ENCODE results near the gene POLR1H. TPM values are rescaled to one million over a fixed set of nuclear protein-coding genes. Genes with fewer than 3 reads are reported as not detected.

The POLR1H gene

DNA sequence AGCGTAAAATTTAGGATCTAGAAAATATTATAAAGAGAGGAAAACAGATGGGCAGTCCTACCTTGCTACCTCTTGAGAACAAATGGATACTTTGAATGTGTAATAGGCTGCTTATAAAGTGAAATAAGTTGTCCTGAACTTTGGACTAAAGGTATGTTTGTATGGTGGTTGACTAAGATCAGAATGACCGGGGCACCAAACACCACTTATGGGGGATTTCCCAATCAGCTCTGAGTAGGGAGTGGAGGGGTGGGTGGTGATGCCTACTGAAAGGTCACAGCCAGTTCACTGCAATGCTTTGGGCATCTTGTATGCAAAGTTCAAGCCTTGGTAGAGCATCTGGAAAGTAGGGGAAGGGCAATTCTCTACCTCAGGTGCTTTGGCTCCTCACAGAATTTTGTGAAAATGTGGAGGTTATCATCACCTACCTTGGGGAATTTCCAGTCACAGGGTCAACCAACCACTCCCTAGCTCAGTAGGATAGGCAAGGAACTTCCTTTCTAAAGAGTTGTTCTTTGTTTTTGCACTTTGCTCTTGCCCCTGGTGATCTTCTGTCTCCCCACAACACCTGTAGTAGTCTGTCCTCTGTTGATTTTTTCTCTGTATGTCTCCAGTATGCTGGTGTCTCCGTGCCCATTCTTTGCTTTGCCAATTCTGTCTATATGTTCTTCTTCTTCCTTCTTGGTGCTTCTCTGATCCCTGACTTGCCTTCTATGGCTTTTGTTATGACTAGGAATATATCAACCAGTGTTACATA is 52.1 kb downstream of the POLR1H start, which contains the start of gene TRIM31:
TRIM31 (minus strand) TSS at position 88 of the 757 bp plus-strand sequence. CDS start 285 bp downstream, outside the sequence.
- Histone ChIP-seq H2BK5ac (ENCODE audit: low read length) (no peak within 1 kb of the TSS), H2BK12ac (ENCODE audit: low read length) (no peak within 1 kb of the TSS), H4K91ac (ENCODE audit: low read depth, low read length, poor library complexity) (no peak within 1 kb of the TSS), H2AFZ (ENCODE audit: low read length) (no peak within 1 kb of the TSS), H3K9me3 (replicated peaks in 1 of 2; ENCODE audit: control insufficient read depth in 2 of 2, insufficient read depth in 1 of 2, low read depth in 1 of 2, low read length in 2 of 2) (no peaks in the 10 kb centered on the region), H3K9ac (ENCODE audit: low read depth, low read length, poor library complexity) (no peak within 1 kb of the TSS), H3K4me1 (ENCODE audit: control insufficient read depth in 2 of 2, insufficient read depth in 1 of 2, low read depth in 1 of 2, low read length in 2 of 2) (no peaks in the 10 kb centered on the region), H3K4ac (ENCODE audit: low read length) (no peak within 1 kb of the TSS), H3K4me3 (ENCODE audit: low read length in 2 of 2) (no peak within 1 kb of the TSS), H3K27me3 (ENCODE audit: control insufficient read depth in 3 of 3, insufficient read depth in 3 of 3, low read depth in 1 of 3, low read length in 3 of 3) (peaks cover 0 to 52% (median 19%) of the 10 kb centered on the region in 3 experiments), H3K23ac (ENCODE audit: low read depth, low read length, poor library complexity) (no peak within 1 kb of the TSS), H2BK15ac (ENCODE audit: low read length) (no peak within 1 kb of the TSS), H2AK5ac (ENCODE audit: low read depth, low read length) (no peak within 1 kb of the TSS), H3K4me2 (ENCODE audit: insufficient read depth, low read length, poor library complexity, severe bottlenecking) (no peak within 1 kb of the TSS), H3K36me3 (replicated peaks in 1 of 2; ENCODE audit: control insufficient read depth in 2 of 2, insufficient read depth in 2 of 2, low read length in 2 of 2) (no peaks in the 10 kb centered on the region), H2BK120ac (ENCODE audit: low read depth, low read length) (no peak within 1 kb of the TSS), H3K14ac (ENCODE audit: low read length) (no peak within 1 kb of the TSS), H3K18ac (ENCODE audit: low read length) (no peak within 1 kb of the TSS), H4K8ac (ENCODE audit: low read depth, low read length) (no peak within 1 kb of the TSS), H3K79me1 (ENCODE audit: low read depth, low read length) (no peaks in the 10 kb centered on the region), H3K27ac (replicated peaks; ENCODE audit: low read length) (no peak within 1 kb of the TSS)
- WGBS, 2 donors (ENCODE audit: extremely low coverage in 2 of 2, insufficient read length in 2 of 2, insufficient replicate concordance in 1 of 2) = 100% methylated on average over 1 of the region's 3 CpGs; no CpG with 5 or more reads in 1 of the 2 donors
- no peak for DNase-seq (ENCODE audit: low spot score)

DNA sequence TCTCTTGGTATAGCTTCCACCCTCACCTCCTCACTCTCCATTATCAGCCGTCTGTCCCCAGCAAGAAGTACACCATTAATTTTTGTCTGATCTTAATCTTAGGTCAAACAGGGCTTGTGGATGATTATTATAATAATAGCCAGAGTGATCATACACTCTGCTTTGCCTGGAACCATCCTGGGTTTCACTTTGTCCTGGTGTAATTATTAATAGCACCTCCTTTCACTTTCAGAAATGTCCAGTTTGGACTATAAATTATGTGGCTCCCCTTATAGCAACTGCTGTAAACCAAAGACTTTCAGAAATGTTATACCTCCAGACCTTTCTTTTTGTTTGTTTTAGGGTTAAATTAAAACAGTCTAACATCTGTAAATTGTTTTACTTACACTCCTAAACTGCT is 52.8 kb downstream of the POLR1H start:
- H3K36me3 ChIP-seq (replicated peaks in 1 of 2; ENCODE audit: control insufficient read depth in 2 of 2, insufficient read depth in 2 of 2, low read length in 2 of 2) = no peaks in the 10 kb centered on the region
- no peaks in the 10 kb centered on the region for H3K79me1 ChIP-seq (ENCODE audit: low read depth, low read length)
- H3K4ac ChIP-seq (ENCODE audit: low read length) = no peak overlapping the region
- no peaks in the 10 kb centered on the region for H3K9me3 ChIP-seq (replicated peaks in 1 of 2; ENCODE audit: control insufficient read depth in 2 of 2, insufficient read depth in 1 of 2, low read depth in 1 of 2, low read length in 2 of 2)
- H2AK5ac ChIP-seq (ENCODE audit: low read depth, low read length) = no peak overlapping the region
- H3K4me3 ChIP-seq (ENCODE audit: low read length in 2 of 2) = no peak overlapping the region
- no peaks in the 10 kb centered on the region for H3K4me1 ChIP-seq (ENCODE audit: control insufficient read depth in 2 of 2, insufficient read depth in 1 of 2, low read depth in 1 of 2, low read length in 2 of 2)
- H3K9ac ChIP-seq (ENCODE audit: low read depth, low read length, poor library complexity) = no peak overlapping the region
- H2BK12ac ChIP-seq (ENCODE audit: low read length) = no peak overlapping the region
- no peak overlapping the region for H2BK120ac ChIP-seq (ENCODE audit: low read depth, low read length)
- H3K27ac ChIP-seq (replicated peaks; ENCODE audit: low read length) = no peak overlapping the region
- no peak for DNase-seq (ENCODE audit: low spot score)
- H3K27me3 ChIP-seq (ENCODE audit: control insufficient read depth in 3 of 3, insufficient read depth in 3 of 3, low read depth in 1 of 3, low read length in 3 of 3) = peaks cover 0 to 48% (median 19%) of the 10 kb centered on the region in 3 experiments
- H4K8ac ChIP-seq (ENCODE audit: low read depth, low read length) = no peak overlapping the region
- H4K91ac ChIP-seq (ENCODE audit: low read depth, low read length, poor library complexity) = no peak overlapping the region
- H3K14ac ChIP-seq (ENCODE audit: low read length) = no peak overlapping the region
- H2BK5ac ChIP-seq (ENCODE audit: low read length) = no peak overlapping the region
- H3K4me2 ChIP-seq (ENCODE audit: insufficient read depth, low read length, poor library complexity, severe bottlenecking) = no peak overlapping the region
- no peak overlapping the region for H3K23ac ChIP-seq (ENCODE audit: low read depth, low read length, poor library complexity)
- H3K18ac ChIP-seq (ENCODE audit: low read length) = no peak overlapping the region
- no CpG with 5 or more reads among the region's 1 CpG for WGBS, 2 donors (ENCODE audit: extremely low coverage in 2 of 2, insufficient read length in 2 of 2, insufficient replicate concordance in 1 of 2)
- no peak overlapping the region for H2BK15ac ChIP-seq (ENCODE audit: low read length)
- no peak overlapping the region for H2AFZ ChIP-seq (ENCODE audit: low read length)

Small RNA genes lying within 50 kb of the gene (small RNA-seq; reads per million reads assigned to genes)
- gene RF02218 (ENCODE audit: insufficient read depth) = not detected
- not detected for gene RF02219 (ENCODE audit: insufficient read depth)
- not detected for gene RF02220 (ENCODE audit: insufficient read depth)

Data from neuronal stem cell (in vitro differentiated cells).